Smooth muscle cell (in vitro differentiated cells): ENCODE measurements around the gene LRRC8A. TPM values are rescaled to one million over a fixed set of nuclear protein-coding genes. Genes with fewer than 3 reads are reported as not detected.

Experiments used
- DNase-seq: peaks from one replicate; lab custom pipeline; 2025; ENCODE audit not compliant: unreplicated experiment; lab: John Stamatoyannopoulos, UW
- H2AFZ ChIP-seq: fragments of 200-600 bp; sonication (generic); 2 replicates; pipeline ENCODE4 v1.6.0; 2016; ENCODE audit warnings: antibody characterized with exemption, low read depth, mild to moderate bottlenecking
- H3F3A ChIP-seq: fragments of 200-600 bp; sonication (generic); 2 replicates; pipeline ENCODE4 v1.6.0; 2017; ENCODE audit warnings: antibody characterized with exemption, low read depth
- H3K27ac ChIP-seq: fragments of 200-600 bp; sonication (generic); 2 replicates; pipeline ENCODE4 v1.5.1; 2016; ENCODE audit warnings: low read depth, mild to moderate bottlenecking
- H3K27me3 ChIP-seq: fragments of 200-600 bp; sonication (generic); 2 replicates; pipeline ENCODE4 v1.6.1; 2016; ENCODE audit warnings: low read depth, mild to moderate bottlenecking
- H3K36me3 ChIP-seq: fragments of 200-600 bp; sonication (generic); 2 replicates; pipeline ENCODE4 v1.5.1; 2016; ENCODE audit warnings: low read depth
- H3K4me1 ChIP-seq: fragments of 200-600 bp; sonication (generic); 2 replicates; pipeline ENCODE4 v1.5.1; 2016; ENCODE audit warnings: low read depth
- H3K4me2 ChIP-seq: fragments of 200-600 bp; sonication (generic); 2 replicates; pipeline ENCODE4 v1.6.0; 2016; ENCODE audit warnings: mild to moderate bottlenecking
- H3K4me3 ChIP-seq: fragments of 200-600 bp; sonication (generic); 2 replicates; pipeline ENCODE4 v1.5.1; 2016; ENCODE audit warnings: mild to moderate bottlenecking
- H3K79me2 ChIP-seq: fragments of 200-600 bp; sonication (generic); 2 replicates; pipeline ENCODE4 v1.6.0; 2016; ENCODE audit warnings: low read depth, mild to moderate bottlenecking
- H3K9ac ChIP-seq: fragments of 200-600 bp; sonication (generic); 2 replicates; pipeline ENCODE4 v1.6.0; 2016; ENCODE audit warnings: low read depth
- H3K9me3 ChIP-seq: fragments of 200-600 bp; sonication (generic); replicated peaks from 2 replicates; pipeline ENCODE4 v1.5.1; 2016; ENCODE audit warnings: low read depth
- H4K20me1 ChIP-seq: fragments of 200-600 bp; sonication (generic); 2 replicates; pipeline ENCODE4 v1.6.0; 2016; ENCODE audit warnings: low read depth
- WGBS: methylation state at CpG from one replicate; pipeline ENCODE4 v1.1.7; 2016; ENCODE audit warnings: low lambda C conversion rate; 5-methylcytosine and 5-hydroxymethylcytosine counted together
- polyA plus RNA-seq: library from polyadenylated mRNA; unstranded; fragments of >200 nt; fragmentation: Nextera tagmentation; extraction: Ambion mirVana; gene quantifications from 2 replicates; pipeline ENCODE4 v1.2.1, GENCODE V29; 2016
- total RNA-seq: library from RNA; depleted of rRNA; stranded (reverse); fragments of >200 nt; gene quantifications from 2 replicates; pipeline ENCODE4 v1.2.3, GENCODE V29; 2014
- TF ChIP-seq, protein P1 (sequence below): fragments of 200-600 bp; sonication (generic); IDR thresholded peaks from 2 replicates; pipeline ENCODE4 v1.5.1; 2017; ENCODE audit warnings: borderline replicate concordance, mild to moderate bottlenecking, antibody characterized with exemption; ENCODE audit not compliant: insufficient read depth, poor library complexity, severe bottlenecking

LRRC8A gene
- total and polyA plus RNA-seq, 2 experiments from 2014 or later, result 50.1 to 58.3 TPM

- peaks cover 88% of the 10 kb centered on the region for H4K20me1 ChIP-seq
Observed at GRCh38 chr9:128887049-128887448, 5.1 kb downstream of the LRRC8A start.

GRCh38 chr9:128887914-128888350 lies 6.0 kb downstream of the LRRC8A start:
- H3K27ac ChIP-seq, result no peak overlapping the region
- TF ChIP-seq, protein P1, sequence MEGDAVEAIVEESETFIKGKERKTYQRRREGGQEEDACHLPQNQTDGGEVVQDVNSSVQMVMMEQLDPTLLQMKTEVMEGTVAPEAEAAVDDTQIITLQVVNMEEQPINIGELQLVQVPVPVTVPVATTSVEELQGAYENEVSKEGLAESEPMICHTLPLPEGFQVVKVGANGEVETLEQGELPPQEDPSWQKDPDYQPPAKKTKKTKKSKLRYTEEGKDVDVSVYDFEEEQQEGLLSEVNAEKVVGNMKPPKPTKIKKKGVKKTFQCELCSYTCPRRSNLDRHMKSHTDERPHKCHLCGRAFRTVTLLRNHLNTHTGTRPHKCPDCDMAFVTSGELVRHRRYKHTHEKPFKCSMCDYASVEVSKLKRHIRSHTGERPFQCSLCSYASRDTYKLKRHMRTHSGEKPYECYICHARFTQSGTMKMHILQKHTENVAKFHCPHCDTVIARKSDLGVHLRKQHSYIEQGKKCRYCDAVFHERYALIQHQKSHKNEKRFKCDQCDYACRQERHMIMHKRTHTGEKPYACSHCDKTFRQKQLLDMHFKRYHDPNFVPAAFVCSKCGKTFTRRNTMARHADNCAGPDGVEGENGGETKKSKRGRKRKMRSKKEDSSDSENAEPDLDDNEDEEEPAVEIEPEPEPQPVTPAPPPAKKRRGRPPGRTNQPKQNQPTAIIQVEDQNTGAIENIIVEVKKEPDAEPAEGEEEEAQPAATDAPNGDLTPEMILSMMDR, result no peak

More at GRCh38 chr9:128887049-128887448, 5.1 kb downstream of the LRRC8A start:
- Histone ChIP-seq H3K9ac (no peak overlapping the region), H3K27ac (peak overlapping the region; percentile 73), H3K4me3 (no peak overlapping the region), H3K27me3 (no peaks in the 10 kb centered on the region), H3K36me3 (no peaks in the 10 kb centered on the region), H3K9me3 (no peaks in the 10 kb centered on the region), H3K4me1 (peaks cover 12% of the 10 kb centered on the region), H3F3A (peaks cover 7% of the 10 kb centered on the region), H3K4me2 (no peak overlapping the region), H2AFZ (no peak overlapping the region), H3K79me2 (peaks cover 100% of the 10 kb centered on the region)
- TF ChIP-seq, protein P1, result no peak
- no peak for DNase-seq
- 95% methylated on average over 3 of the region's 3 CpGs for WGBS

DNA sequence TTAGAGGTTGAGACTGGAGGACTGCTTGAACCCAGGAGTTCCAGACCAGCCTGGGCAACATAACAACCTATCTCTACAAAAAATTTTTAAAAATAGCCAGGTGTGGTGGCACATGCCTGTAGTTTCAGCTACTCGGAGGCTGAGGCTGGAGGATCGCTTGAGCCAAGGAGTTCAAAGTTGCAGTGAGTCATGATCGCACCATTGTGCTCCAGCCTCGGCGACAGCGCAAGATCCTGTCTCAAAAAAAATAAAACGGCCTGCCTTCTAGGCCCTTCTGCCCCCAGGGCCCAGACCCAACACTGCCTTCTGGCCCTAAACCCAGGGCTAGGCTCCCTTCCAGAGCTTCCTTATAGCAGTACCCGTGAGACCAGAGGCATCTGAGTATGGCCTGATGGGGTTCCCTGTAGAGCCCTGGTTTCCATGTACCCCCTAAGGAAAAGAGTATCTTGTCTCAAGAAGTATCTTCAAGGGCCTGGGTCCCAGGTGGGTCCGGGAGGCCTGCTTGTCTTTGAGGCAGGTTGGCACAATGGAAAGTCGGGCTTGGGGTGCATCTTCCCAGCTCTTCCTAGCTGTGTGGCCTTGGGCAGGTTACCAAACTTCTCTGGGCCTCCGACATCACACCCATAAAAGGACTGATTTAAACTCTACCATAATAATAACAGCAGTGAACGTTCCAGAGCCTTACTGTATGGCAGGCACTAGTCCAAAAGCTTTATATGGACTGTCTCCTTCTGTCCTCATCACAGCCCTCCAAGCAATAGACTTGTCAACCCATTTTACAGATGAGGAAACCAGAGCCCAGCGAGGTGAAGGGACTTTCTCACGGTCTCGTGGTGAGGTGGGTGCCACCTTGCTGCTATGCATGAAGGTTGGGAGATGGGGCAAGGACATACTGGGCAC lies 9.6 kb downstream of the LRRC8A start:
- no peaks in the 10 kb centered on the region for H3K36me3 ChIP-seq
- H3K9ac ChIP-seq, result no peak overlapping the region
- peaks cover 98% of the 10 kb centered on the region for H3K79me2 ChIP-seq
- 92% methylated on average over 15 of the region's 15 CpGs for WGBS
- H3K9me3 ChIP-seq, result no peaks in the 10 kb centered on the region
- H4K20me1 ChIP-seq, result peaks cover 81% of the 10 kb centered on the region
- peaks cover 7% of the 10 kb centered on the region for H3F3A ChIP-seq
- no peak overlapping the region for H3K27ac ChIP-seq
- H3K4me1 ChIP-seq, result peaks cover 4% of the 10 kb centered on the region
- TF ChIP-seq, protein P1, result no peak
- peak overlapping the region; percentile 57 for H3K4me2 ChIP-seq
- H2AFZ ChIP-seq, result no peak overlapping the region
- no peaks in the 10 kb centered on the region for H3K27me3 ChIP-seq
- H3K4me3 ChIP-seq, result no peak overlapping the region
- no peak for DNase-seq

More at GRCh38 chr9:128887914-128888350, 6.0 kb downstream of the LRRC8A start:
- Histone ChIP-seq H4K20me1 (peaks cover 92% of the 10 kb centered on the region), H3K4me2 (no peak overlapping the region), H3K27me3 (no peaks in the 10 kb centered on the region), H2AFZ (no peak overlapping the region), H3K4me1 (peaks cover 12% of the 10 kb centered on the region), H3K79me2 (peaks cover 100% of the 10 kb centered on the region), H3K36me3 (no peaks in the 10 kb centered on the region), H3K9me3 (no peaks in the 10 kb centered on the region), H3K4me3 (no peak overlapping the region), H3F3A (peaks cover 7% of the 10 kb centered on the region), H3K9ac (no peak overlapping the region)
- DNase-seq, result no peak
- 58% methylated on average over 8 of the region's 9 CpGs for WGBS
